Kidney (tissue), 14 donors: ENCODE data around the gene LRRC28. TPM values are rescaled to one million over a fixed set of nuclear protein-coding genes. Genes with fewer than 3 reads are reported as not detected.

Source experiments
- DNase-seq, 5 donors: peaks; one replicate each; pipeline ENCODE4 v3.0.0-alpha.2; 2013 to 2020
- FAIRE-seq: peaks from 2 replicates; lab custom pipeline; 2012; peaks lifted over from hg19 to GRCh38; lab: Jason Lieb, UNC
- H3K27ac ChIP-seq, 2 donors: one replicate each; pipeline ENCODE4 v1.7.0; 2013; ENCODE audit warnings: low read depth in 2 of 2, low read length in 2 of 2, inconsistent platforms in 1 of 2
- H3K27me3 ChIP-seq: one replicate; pipeline ENCODE4 v1.7.1; 2013; ENCODE audit warnings: low read length, inconsistent platforms; ENCODE audit not compliant: control insufficient read depth, insufficient read depth
- H3K36me3 ChIP-seq, 3 donors: one replicate each; pipeline versions ENCODE4 v1.7.0 to v1.7.1; 2013; ENCODE audit warnings: low read length in 3 of 3, control low read depth in 1 of 3, inconsistent platforms in 1 of 3; ENCODE audit not compliant: insufficient read depth in 3 of 3, control insufficient read depth in 2 of 3
- H3K4me1 ChIP-seq, 3 donors: one replicate each; pipeline versions ENCODE4 v1.7.0 to v1.7.1; 2013; ENCODE audit warnings: low read length in 3 of 3, inconsistent platforms in 1 of 3, low read depth in 1 of 3; ENCODE audit not compliant: control insufficient read depth in 2 of 3, insufficient read depth in 2 of 3
- H3K4me3 ChIP-seq, 3 donors: one replicate each; pipeline versions ENCODE4 v1.7.0 to v1.8.1; 2013; ENCODE audit warnings: low read length in 3 of 3, control low read depth in 1 of 3, inconsistent platforms in 1 of 3
- H3K9ac ChIP-seq, 3 donors: one replicate each; pipeline versions ENCODE4 v1.7.0 to v1.7.1; 2013; ENCODE audit warnings: low read length in 3 of 3, control low read depth in 1 of 3, inconsistent platforms in 1 of 3
- H3K9me3 ChIP-seq, 3 donors: one replicate each; pipeline versions ENCODE4 v1.7.0 to v1.7.1; 2013; ENCODE audit warnings: low read length in 3 of 3, control low read depth in 1 of 3, inconsistent platforms in 1 of 3; ENCODE audit not compliant: control insufficient read depth in 2 of 3, insufficient read depth in 1 of 3
- intact Hi-C: fragments of 100-400 bp; cut with DNase I; formaldehyde crosslinking; loops from one replicate; pipeline ENCODE4 v1.11.1; 2022
- polyA plus RNA-seq: library from polyadenylated mRNA; stranded (reverse); fragments of 350-450 nt; fragmentation: Illumina TruSeq; extraction: RNeasy Lipid Tissue Mini Kit (QIAGEN cat#74804); gene quantifications from one replicate; pipeline ENCODE4 v1.2.3, GENCODE V29; 2014; ENCODE audit warnings: low read depth, low replicate concordance; ENCODE audit not compliant: insufficient read depth
- total RNA-seq: library from RNA; stranded (reverse); fragmentation: NEBNext Ultra II Directional; extraction: Animal tissue kit (Norgen Biotek cat#: 25700); gene quantifications from one replicate; pipeline ENCODE4 v1.2.1, GENCODE V29; 2021
- TF ChIP-seq, protein P1 (sequence below): IDR thresholded peaks from 3 replicates; pipeline ENCODE4 v1.5.1; 2012; ENCODE audit warnings: mild to moderate bottlenecking, moderate library complexity, borderline replicate concordance; ENCODE audit not compliant: insufficient read depth; ENCODE audit errors: extremely low read depth
- donor health status: control.
- donor health status: control.
- donor health status: control.
- donor health status: control.
- donor health status: control.
- donor health status: DM: yes; HTN: yes; CAD: no.
- donor health status: Normal renal cell carcinoma (clear cell type).

LRRC28 gene
- total and polyA plus RNA-seq, 2 donors from 2014 or later, result 25.5 to 34.7 TPM

DNA sequence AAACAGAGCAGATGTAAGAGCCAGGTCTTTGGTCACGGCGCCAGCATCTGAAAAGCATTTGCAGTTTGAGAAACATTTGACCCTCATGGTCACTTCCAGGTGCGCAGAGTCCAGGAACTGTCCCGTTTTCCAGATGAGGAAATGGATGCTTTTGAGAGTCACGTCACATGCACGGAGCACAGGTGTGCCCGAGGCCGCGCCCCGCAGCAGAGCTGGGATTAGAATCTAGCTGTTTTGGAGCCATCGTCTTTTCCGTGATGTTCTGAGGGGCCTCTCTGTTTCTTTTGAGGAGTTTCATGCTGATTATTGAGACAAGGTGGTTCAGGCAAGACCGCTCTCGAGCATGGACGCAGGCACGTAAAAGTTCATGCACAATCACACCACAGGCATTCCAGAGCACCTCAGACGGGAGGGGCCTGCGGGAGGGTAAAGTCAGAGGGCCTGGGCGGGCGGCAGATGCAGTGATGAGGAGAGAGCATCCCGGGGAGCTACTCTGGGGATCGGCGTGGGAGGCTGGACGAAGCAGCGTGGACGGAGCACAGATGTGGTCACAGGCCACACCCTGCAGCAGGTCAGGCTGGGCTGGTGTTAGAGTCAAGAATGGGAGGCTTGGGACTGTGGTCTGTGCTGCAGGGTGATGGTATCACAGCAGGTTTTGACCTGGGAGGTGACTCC is 175.3 kb downstream of the LRRC28 start:
- no peak overlapping the region for H3K4me3 ChIP-seq
- H3K27ac ChIP-seq, result peak overlapping the region; percentile 23 to 67
- FAIRE-seq (no peak), DNase-seq (peak in 1 of 5 donors; percentile 64)
- no peak overlapping the region for H3K9ac ChIP-seq
- H3K9me3 ChIP-seq, result no peaks in the 10 kb centered on the region
- H3K36me3 ChIP-seq, result no peaks in the 10 kb centered on the region
- intact Hi-C loops, result no loop called here
- H3K27me3 ChIP-seq, result no peaks in the 10 kb centered on the region
- peaks cover 0 to 10% (median 2%) of the 10 kb centered on the region in 3 donors for H3K4me1 ChIP-seq
- TF ChIP-seq, protein P1, sequence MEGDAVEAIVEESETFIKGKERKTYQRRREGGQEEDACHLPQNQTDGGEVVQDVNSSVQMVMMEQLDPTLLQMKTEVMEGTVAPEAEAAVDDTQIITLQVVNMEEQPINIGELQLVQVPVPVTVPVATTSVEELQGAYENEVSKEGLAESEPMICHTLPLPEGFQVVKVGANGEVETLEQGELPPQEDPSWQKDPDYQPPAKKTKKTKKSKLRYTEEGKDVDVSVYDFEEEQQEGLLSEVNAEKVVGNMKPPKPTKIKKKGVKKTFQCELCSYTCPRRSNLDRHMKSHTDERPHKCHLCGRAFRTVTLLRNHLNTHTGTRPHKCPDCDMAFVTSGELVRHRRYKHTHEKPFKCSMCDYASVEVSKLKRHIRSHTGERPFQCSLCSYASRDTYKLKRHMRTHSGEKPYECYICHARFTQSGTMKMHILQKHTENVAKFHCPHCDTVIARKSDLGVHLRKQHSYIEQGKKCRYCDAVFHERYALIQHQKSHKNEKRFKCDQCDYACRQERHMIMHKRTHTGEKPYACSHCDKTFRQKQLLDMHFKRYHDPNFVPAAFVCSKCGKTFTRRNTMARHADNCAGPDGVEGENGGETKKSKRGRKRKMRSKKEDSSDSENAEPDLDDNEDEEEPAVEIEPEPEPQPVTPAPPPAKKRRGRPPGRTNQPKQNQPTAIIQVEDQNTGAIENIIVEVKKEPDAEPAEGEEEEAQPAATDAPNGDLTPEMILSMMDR, result no peak

DNA sequence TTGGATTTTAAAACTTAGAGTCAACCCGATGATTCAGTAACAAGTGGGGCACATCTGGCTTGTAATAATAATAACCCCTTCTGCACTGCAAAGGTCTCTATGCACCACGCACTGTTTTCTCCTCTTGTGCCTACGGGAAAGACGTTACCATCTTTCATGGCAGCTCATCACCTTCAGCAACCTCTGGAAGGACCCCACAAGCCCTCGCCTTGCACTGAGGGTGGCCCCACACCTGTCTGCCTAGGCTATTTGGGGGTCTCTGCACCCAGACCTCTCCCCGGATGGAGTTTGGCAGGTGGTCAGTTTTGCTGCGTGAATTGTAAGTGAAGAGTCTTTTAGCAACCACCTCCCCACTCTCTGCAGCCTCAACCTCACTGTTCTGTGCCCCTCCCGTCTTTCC is 175.9 kb downstream of the LRRC28 start:
- intact Hi-C loops, result no loop called here
- Histone ChIP-seq H3K9ac (no peak overlapping the region), H3K4me1 (peaks cover 0 to 10% (median 2%) of the 10 kb centered on the region in 3 donors), H3K27ac (no peak overlapping the region), H3K27me3 (no peaks in the 10 kb centered on the region), H3K36me3 (no peaks in the 10 kb centered on the region), H3K9me3 (no peaks in the 10 kb centered on the region), H3K4me3 (no peak overlapping the region)
- FAIRE-seq, result no peak
- DNase-seq, result peak in 1 of 5 donors; percentile 31
- TF ChIP-seq, protein P1, result no peak

DNA sequence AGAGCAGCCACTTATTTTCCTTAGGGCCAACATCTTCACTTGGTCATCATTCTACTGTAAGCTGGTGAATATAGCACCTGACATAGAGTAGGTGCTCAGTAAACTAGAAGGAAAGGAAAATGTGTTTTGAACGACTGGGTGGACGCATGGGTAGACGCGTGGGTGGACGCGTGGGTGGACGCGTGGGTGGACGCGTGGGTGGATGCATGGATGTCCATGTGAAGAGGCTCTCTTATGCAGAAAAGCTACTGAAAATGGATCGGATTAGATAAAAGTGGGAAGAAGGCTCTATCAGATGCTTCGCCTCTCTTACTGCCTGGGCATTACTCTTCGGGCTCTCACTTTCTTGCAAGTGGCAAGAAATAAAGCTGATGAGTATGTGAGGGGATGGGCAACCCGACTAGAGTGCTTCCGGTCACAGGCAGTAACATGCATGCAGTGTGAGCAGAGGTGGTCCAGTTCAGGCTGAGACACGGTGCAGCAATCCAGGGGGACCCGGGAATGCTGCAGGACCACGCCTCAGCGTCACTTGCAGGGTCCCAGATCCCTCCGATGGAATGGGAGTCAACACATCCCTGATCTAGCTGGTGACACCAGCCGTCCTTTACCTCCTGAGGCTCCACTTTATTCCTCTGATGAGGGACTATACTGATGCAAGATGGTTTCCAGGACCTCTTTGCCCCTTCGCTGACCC is 176.5 kb downstream of the LRRC28 start:
- no peak overlapping the region for H3K4me3 ChIP-seq
- intact Hi-C loops, result no loop called here
- no peak overlapping the region for H3K27ac ChIP-seq
- DNase-seq (peak in 1 of 5 donors; percentile 35), FAIRE-seq (no peak)
- no peaks in the 10 kb centered on the region for H3K9me3 ChIP-seq
- H3K9ac ChIP-seq, result no peak overlapping the region
- H3K27me3 ChIP-seq, result no peaks in the 10 kb centered on the region
- TF ChIP-seq, protein P1, result no peak
- no peaks in the 10 kb centered on the region for H3K36me3 ChIP-seq
- H3K4me1 ChIP-seq, result peaks cover 0 to 10% (median 2%) of the 10 kb centered on the region in 3 donors
